Measurements from ENCODE around the gene SCAPER.
A peak's percentile ranks its signal among the peaks of the same experiment; 100 is the strongest.

SCAPER gene

GRCh38 chr15:76930831-76931396 lies 25.8 kb upstream of the SCAPER start:
- ChIA-PET POLR2A (interaction anchor here (0.8 to 2.3 kb wide), 15 partner anchors 8 to 1563 kb away, joined by 3 to 16 read pairs (median 4); partner anchors contain the start of genes ISL2, SCAPER, SIN3A and TSPAN3), CTCF (interaction anchor here (0.8 to 1.7 kb wide), 2 partner anchors 11 to 612 kb away, joined by 3 to 5 read pairs; no protein-coding TSS in a partner anchor)
- H3K4me1 ChIP-seq (ENCODE audit: control insufficient read depth, insufficient read depth, low read length) = peaks cover 6% of the 10 kb centered on the region; the same call in 1 of the 2 replicates
- TF ChIP-seq ZNF610 (tag by site-specific recombination; IDR thresholded peaks at IDR 0.05; ENCODE audit: borderline replicate concordance) (0 out of 2 replicates have a peak, but pooled peaks have one; percentile 19), ZNF335 (tag by site-specific recombination; conservative IDR thresholded peaks at IDR 0.05) (peak; percentile 57), ZNF311 (tag by site-specific recombination; IDR thresholded peaks at IDR 0.05; ENCODE audit: borderline replicate concordance) (no peak), ZNF449 (tag by site-specific recombination; IDR thresholded peaks at IDR 0.05) (no peak), ZNF280C (tag by site-specific recombination; IDR thresholded peaks at IDR 0.05) (no peak), SP7 (tag by site-specific recombination; IDR thresholded peaks at IDR 0.05) (0 out of 2 replicates have a peak, but pooled peaks have one; percentile 59), ZNF391 (tag by site-specific recombination; IDR thresholded peaks at IDR 0.05; ENCODE audit: borderline replicate concordance, low read depth) (0 out of 2 replicates have a peak, but pooled peaks have one; percentile 55), ZNF629 (tag by site-specific recombination; IDR thresholded peaks at IDR 0.05) (0 out of 2 replicates have a peak, but pooled peaks have one; percentile 27), ZNF776 (tag by site-specific recombination; IDR thresholded peaks at IDR 0.05; ENCODE audit: borderline replicate concordance) (no peak), ZNF639 (tag by site-specific recombination; IDR thresholded peaks at IDR 0.05) (0 out of 2 replicates have a peak, but pooled peaks have one; percentile 14), PRDM1 (tag by site-specific recombination; IDR thresholded peaks at IDR 0.05) (peak; percentile 65), KLF17 (tag by site-specific recombination; IDR thresholded peaks at IDR 0.05) (no peak), ZNF501 (tag by site-specific recombination; IDR thresholded peaks at IDR 0.05) (peak; percentile 62; the same call in 1 of the 2 replicates), ZNF514 (tag by site-specific recombination; IDR thresholded peaks at IDR 0.05) (no peak), ZNF843 (tag by site-specific recombination; IDR thresholded peaks at IDR 0.05) (peak; percentile 43; the same call in 1 of the 2 replicates), ZBTB17 (tag by site-specific recombination; IDR thresholded peaks at IDR 0.05) (peak; percentile 63), ZNF24 (tag by site-specific recombination; IDR thresholded peaks at IDR 0.05) (0 out of 2 replicates have a peak, but pooled peaks have one; percentile 26), ZNF747 (tag by site-specific recombination; IDR thresholded peaks at IDR 0.05) (no peak), ZBTB44 (tag by site-specific recombination; IDR thresholded peaks at IDR 0.05) (no peak)
- H3K9me3 ChIP-seq (ENCODE audit: control insufficient read depth, insufficient read depth, low read depth, low read length) = no peaks in the 10 kb centered on the region
- peaks cover 30 to 31% of the 10 kb centered on the region in 2 experiments for H3K36me3 ChIP-seq (ENCODE audit: control insufficient read depth in 2 of 2, insufficient read depth in 1 of 2, low read length in 2 of 2)
- H3K4me3 ChIP-seq (ENCODE audit: low read depth, low read length) = peak overlapping the region; percentile 90
- H3K27ac ChIP-seq (ENCODE audit: extremely low read depth, low read depth, low read length) = no peak overlapping the region; the same call in 1 of the 2 replicates

Measured in HEK293 (cell line).